WERI-Rb-1 (cell line): Measurements from ENCODE around the gene MYB.

Experiments
- DNase-seq: peaks from one replicate; pipeline ENCODE4 v3.0.0-alpha.2; 2020
- H3K27ac ChIP-seq: fragments of 250-450 bp; sonication (Bioruptor Pico); 2 replicates; pipeline ENCODE4 v1.5.1; 2020; ENCODE audit warnings: mild to moderate bottlenecking, moderate library complexity
- H3K27me3 ChIP-seq: fragments of 250-450 bp; sonication (Bioruptor Pico); 2 replicates; pipeline ENCODE4 v1.5.1; 2021; ENCODE audit warnings: mild to moderate bottlenecking, low read depth, moderate library complexity; ENCODE audit not compliant: insufficient read depth, severe bottlenecking
- H3K36me3 ChIP-seq: fragments of 250-450 bp; sonication (Bioruptor Pico); 2 replicates; pipeline ENCODE4 v1.5.1; 2020; ENCODE audit warnings: mild to moderate bottlenecking, moderate library complexity
- H3K4me3 ChIP-seq: 2 replicates; pipeline ENCODE4 v1.5.1; 2011; ENCODE audit warnings: low read depth, mild to moderate bottlenecking, control low read depth, low read length
- H3K9me3 ChIP-seq: fragments of 250-450 bp; sonication (Bioruptor Pico); 2 replicates; pipeline ENCODE4 v1.5.1; 2021; ENCODE audit warnings: mild to moderate bottlenecking, moderate library complexity; ENCODE audit not compliant: severe bottlenecking
- CTCF ChIP-seq: IDR thresholded peaks from 2 replicates; pipeline ENCODE4 v1.5.1; 2011; ENCODE audit warnings: low read depth, mild to moderate bottlenecking, control low read depth, inconsistent platforms, low read length

Gene MYB

GRCh38 chr6:135227758-135228157 lies 46.6 kb downstream of the MYB start:
- Histone ChIP-seq H3K9me3 (no peaks in the 10 kb centered on the region), H3K36me3 (no peaks in the 10 kb centered on the region), H3K4me3 (no peak overlapping the region), H3K27me3 (no peaks in the 10 kb centered on the region), H3K27ac (no peak overlapping the region)
- DNase-seq: no peak
- no peak for TF ChIP-seq CTCF

GRCh38 chr6:135228486-135228885 lies 47.4 kb downstream of the MYB start:
- no peak for DNase-seq
- no peaks in the 10 kb centered on the region for H3K36me3 ChIP-seq
- TF ChIP-seq CTCF: no peak
- H3K27me3 ChIP-seq: no peaks in the 10 kb centered on the region
- no peak overlapping the region for H3K27ac ChIP-seq
- no peaks in the 10 kb centered on the region for H3K9me3 ChIP-seq
- H3K4me3 ChIP-seq: no peak overlapping the region

GRCh38 chr6:135229996-135230395 lies 48.9 kb downstream of the MYB start:
- Histone ChIP-seq H3K4me3 (no peak overlapping the region), H3K36me3 (no peaks in the 10 kb centered on the region), H3K27me3 (no peaks in the 10 kb centered on the region), H3K9me3 (no peaks in the 10 kb centered on the region), H3K27ac (no peak overlapping the region)
- no peak for TF ChIP-seq CTCF
- no peak for DNase-seq

GRCh38 chr6:135230711-135231468 lies 49.8 kb downstream of the MYB start:
- no peaks in the 10 kb centered on the region for H3K36me3 ChIP-seq
- H3K9me3 ChIP-seq: no peaks in the 10 kb centered on the region
- TF ChIP-seq CTCF: no peak
- no peak overlapping the region for H3K4me3 ChIP-seq
- no peak for DNase-seq
- no peak overlapping the region for H3K27ac ChIP-seq
- no peaks in the 10 kb centered on the region for H3K27me3 ChIP-seq

GRCh38 chr6:135231469-135231844 lies 50.3 kb downstream of the MYB start:
- H3K9me3 ChIP-seq: no peaks in the 10 kb centered on the region

More at GRCh38 chr6:135231469-135231844, 50.3 kb downstream of the MYB start:
- Histone ChIP-seq H3K27me3 (no peaks in the 10 kb centered on the region), H3K27ac (no peak overlapping the region), H3K4me3 (no peak overlapping the region), H3K36me3 (no peaks in the 10 kb centered on the region)
- DNase-seq: no peak
- TF ChIP-seq CTCF: no peak
